Right lobe of liver (tissue), 4 donors: Measurements from ENCODE around the gene TNKS1BP1.

Experiments
- CTCF ChIP-seq, 4 donors: fragments of 200-600 bp in 3 of 4; fragments of 450-650 bp in 1 of 4; IDR thresholded peaks; one replicate each; pipeline versions ENCODE4 v1.5.1 to v1.8.0; 2016 to 2022; ENCODE audit warnings: antibody characterized with exemption in 4 of 4, mild to moderate bottlenecking in 2 of 4
- POLR2A ChIP-seq: fragments of 450-650 bp; IDR thresholded peaks from one replicate; pipeline ENCODE4 v1.6.1; 2017; ENCODE audit warnings: antibody characterized with exemption, mild to moderate bottlenecking
- donor health status: DM: no; HTN: no; CAD: no.
- donor health status: DM: no; HTN: no; CAD: no.
- donor health status: DM: no; HTN: yes; CAD: no.

- no peak for TF ChIP-seq CTCF (IDR thresholded peaks at IDR 0.05)
- no peak for TF ChIP-seq POLR2A
These were observed 48.4 kb upstream of the TNKS1BP1 start for GRCh38 chr11:57373146-57373545.
